GM21619 (cell line): ENCODE data around the gene HPGD.

Experiments
- ATAC-seq: cut with Tn5 transposase; IDR thresholded peaks from one replicate; pipeline ENCODE4 v1.9.1; 2021; ENCODE audit not compliant: unreplicated experiment

The HPGD gene

GRCh38 chr4:174479140-174479539 is 43.1 kb downstream of the HPGD start:
- no peak for ATAC-seq

GRCh38 chr4:174475528-174475927 is 46.8 kb downstream of the HPGD start:
- no peak for ATAC-seq

- no peak for ATAC-seq
These were observed 47.7 kb downstream of the HPGD start for GRCh38 chr4:174474457-174475075.

GRCh38 chr4:174467107-174467506 is 55.2 kb downstream of the HPGD start:
- ATAC-seq = no peak

- ATAC-seq = no peak
These were observed 57.3 kb downstream of the HPGD start for GRCh38 chr4:174464949-174465348.

- no peak for ATAC-seq
These were observed 60.7 kb downstream of the HPGD start for GRCh38 chr4:174461466-174462106.

GRCh38 chr4:174460684-174461083 is 61.6 kb downstream of the HPGD start:
- no peak for ATAC-seq

GRCh38 chr4:174457468-174457867 is 64.8 kb downstream of the HPGD start:
- ATAC-seq = no peak

GRCh38 chr4:174454815-174455473 is 67.3 kb downstream of the HPGD start:
- ATAC-seq = no peak

GRCh38 chr4:174451718-174452296 is 70.5 kb downstream of the HPGD start:
- ATAC-seq = no peak

- no peak for ATAC-seq
These were observed 71.5 kb downstream of the HPGD start for GRCh38 chr4:174450786-174451125.

GRCh38 chr4:174449944-174450785 is 72.1 kb downstream of the HPGD start:
- ATAC-seq = no peak

GRCh38 chr4:174449152-174449551 is 73.1 kb downstream of the HPGD start:
- no peak for ATAC-seq

GRCh38 chr4:174444390-174444789 is 77.9 kb downstream of the HPGD start:
- no peak for ATAC-seq
